ENCODE measurements around the gene UVRAG.
"Not testable (repeated sequence)": the region's sequence is repeated elsewhere in the genome, so short reads cannot be mapped to it uniquely, and the experiment has no call there.

DNA sequence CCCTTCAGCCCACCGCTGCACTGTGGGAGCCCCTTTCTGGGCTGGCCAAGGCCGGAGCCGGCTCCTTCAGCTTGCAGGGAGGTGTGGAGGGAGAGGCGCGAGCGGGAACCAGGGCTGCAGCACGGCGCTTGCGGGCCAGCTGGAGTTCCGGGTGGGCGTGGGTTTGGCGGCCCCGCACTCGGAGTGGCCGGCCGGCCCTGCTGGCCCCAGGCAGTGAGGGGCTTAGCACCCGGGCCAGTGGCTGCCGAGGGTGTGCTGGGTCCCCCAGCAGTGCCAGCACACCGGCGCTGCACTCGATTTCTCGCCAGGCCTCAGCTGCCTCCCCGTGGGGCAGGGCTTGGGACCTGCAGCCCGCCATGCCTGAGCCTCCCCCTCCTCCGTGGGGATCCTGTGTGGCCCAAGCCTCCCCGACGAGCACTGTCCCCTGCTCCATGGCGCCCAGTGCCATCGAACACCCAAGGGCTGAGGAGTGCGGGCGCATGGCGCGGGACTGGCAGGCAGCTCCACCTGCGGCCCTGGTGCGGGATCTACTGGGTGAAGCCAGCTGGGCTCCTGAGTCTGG, 245.5 kb downstream of the UVRAG start:
- not testable (repeated sequence) for TF ChIP-seq POLR2AphosphoS5 (IDR thresholded peaks at IDR 0.05; ENCODE audit: borderline replicate concordance, low read depth, low read length); EZH2 (IDR thresholded peaks at IDR 0.05)
